ENCODE measurements around the gene ATXN10.
A peak's percentile ranks its signal among the peaks of the same experiment; 100 is the strongest.
"Not testable (repeated sequence)": the region's sequence is repeated elsewhere in the genome, so short reads cannot be mapped to it uniquely, and the experiment has no call there.

Gene ATXN10

DNA sequence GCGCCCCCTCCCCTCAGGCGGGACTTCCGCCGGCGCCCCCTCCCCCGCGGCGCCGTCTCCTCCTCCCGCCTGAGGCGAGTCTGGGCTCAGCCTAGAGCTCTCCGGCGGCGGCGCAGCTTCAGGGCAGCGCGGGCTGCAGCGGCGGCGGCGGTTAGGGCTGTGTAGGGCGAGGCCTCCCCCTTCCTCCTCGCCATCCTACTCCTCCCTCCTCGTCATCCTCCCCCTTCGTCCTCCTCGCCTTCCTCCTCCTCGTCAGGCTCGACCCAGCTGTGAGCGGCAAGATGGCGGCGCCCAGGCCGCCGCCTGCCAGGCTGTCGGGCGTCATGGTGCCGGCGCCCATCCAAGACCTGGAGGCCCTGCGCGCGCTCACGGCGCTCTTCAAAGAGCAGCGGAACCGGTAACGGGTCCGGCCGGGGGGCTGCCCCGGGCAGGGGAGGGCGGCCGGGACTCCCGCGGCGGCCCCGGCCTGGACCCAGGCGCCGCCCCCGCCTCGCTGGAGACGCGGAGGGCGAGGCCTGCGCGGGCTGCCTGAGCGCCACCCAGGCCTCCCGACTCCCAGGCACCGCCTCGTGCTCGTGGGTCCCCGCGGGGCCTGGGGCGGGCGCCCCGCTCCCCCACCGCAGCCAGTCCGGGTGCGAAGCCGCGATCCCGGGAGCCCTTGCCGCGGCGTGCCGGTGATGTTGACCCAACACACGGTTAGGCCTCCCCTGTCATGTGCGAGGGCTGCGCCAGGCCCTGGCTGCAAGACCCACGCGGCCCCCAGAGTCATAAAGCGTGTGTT lies at the start of gene ATXN10:
Gene ATXN10, plus strand, starts transcription at position 52 of the 781 bp plus-strand sequence. Its CDS starts 230 bp downstream, at position 282.
- peak; percentile 80 for DNase-seq (ENCODE audit: low spot score)

DNA sequence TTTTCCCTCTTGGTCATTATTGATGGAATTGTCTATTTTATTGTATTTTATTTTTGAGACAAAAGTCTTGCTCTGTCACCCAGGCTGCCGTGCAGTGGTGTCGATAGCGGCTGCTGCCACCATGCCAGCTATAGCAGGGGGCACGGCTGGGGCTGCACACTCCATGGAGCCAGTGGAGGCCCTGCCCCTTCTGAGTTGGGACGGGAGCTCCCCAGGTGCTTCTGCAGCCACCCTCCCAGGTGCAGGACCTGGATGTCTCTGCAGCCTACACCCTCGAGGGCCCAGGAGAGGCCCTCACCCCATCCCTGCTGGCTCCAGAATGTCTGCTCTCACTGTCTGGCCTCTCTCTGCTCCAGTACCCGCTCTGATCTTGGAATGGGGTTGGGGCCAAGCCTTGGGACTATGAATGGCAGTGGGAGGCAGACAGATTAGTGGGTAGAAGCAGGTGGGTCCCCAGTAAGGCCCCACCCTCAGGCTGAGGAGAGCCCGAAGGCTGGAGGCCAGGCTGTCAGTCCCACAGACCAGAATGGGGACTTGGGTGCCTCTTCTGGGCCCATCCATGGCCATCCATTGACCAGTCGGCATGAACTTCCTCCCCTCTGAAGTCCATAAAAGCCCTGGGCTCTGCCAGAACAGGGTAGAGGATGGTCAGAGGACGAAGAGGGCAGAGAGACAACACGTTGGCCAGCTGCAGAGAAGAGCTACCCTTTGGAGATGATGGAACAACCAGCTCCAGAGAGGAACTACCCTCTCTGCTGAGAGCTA lies 49.6 kb upstream of the ATXN10 start:
- DNase-seq (ENCODE audit: low spot score), result no peak

DNA sequence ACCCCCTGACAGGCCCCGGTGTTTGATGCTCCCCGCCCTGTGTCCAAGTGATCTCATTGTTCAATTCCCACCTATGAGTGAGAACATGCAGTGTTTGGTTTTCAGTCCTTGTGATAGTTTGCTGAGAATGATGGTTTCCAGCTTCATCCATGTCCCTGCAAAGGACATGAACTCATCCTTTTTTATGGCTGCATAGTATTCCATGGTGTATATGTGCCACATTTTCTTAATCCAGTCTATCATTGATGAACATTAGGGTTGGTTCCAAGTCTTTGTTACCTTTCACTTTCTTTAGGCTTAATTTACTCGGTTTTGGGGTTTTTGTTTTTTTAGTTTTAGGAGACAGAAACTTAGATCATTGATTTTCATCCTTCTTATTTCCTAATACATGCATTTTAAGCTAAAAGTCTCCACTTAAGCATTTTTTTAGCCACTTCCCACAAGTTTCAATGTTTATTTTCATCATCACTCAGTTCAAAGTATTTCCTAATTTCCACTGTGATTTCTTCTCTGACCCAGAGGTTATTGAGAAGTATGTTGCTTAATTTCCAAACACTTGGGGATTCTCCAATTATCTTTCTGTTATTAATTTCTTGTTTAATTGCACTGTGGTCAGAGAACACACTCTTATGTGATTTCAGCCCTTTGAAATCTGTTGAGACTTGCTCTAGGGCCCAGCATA lies 48.0 kb upstream of the ATXN10 start:
- DNase-seq (ENCODE audit: low spot score), result not testable (repeated sequence)

DNA sequence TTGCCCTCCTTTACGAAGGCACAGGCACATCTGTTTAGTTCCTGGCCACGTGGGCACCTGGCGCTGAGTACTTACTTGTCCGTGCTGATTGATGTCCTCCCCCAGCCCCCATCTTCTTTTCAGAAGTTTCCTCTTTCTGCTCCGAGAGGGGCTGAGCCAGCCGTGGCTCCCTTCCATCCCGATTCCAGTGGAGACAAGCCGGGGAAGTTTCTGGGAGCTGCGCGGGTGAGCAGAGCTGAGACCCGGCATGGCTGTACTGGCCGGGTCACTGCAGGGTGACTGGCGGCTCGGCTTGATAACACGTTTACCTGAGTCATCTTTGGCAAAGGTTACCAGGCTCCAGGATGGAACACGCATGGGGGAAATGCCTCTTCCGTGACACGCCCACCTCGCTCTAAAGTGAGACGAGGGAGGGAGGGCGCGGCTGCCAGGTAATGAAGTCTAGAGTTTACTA lies 45.4 kb upstream of the ATXN10 start:
- DNase-seq (ENCODE audit: low spot score), result no peak

DNA sequence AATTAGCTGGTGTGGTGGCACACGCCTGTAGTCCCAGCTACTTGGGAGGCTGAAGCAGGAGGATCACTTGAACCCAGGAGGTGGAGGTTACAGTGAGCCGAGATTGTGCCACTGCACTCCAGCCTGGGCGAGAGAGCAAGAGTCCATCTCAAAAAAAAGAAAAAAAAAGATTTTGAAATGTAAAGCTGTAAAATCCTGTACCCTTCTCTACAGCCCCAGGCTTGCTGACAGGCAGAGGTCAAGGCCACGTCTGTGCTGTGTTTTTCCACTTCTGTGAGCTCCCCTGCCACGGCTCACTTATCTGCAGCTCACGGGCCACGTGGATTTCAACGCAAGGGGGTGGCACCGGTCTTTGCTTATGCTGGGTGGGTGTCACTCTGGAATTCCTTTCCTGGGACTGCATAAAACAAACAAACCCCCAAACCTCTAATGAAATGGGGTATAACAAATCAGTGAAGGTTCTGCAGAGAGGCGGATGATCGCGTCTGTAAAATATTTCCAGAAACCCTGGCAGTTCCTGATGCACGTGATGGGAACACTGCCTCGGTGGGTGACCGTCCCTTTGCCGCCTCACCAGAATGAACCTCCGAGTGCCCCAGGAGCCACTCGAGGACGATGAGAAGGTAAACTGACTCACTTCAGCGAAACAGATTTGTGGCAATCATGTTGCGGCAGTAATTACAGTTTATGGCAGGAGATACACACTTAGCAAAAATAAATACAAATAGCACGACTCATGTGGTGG lies 44.0 kb upstream of the ATXN10 start:
- DNase-seq (ENCODE audit: low spot score), result no peak

DNA sequence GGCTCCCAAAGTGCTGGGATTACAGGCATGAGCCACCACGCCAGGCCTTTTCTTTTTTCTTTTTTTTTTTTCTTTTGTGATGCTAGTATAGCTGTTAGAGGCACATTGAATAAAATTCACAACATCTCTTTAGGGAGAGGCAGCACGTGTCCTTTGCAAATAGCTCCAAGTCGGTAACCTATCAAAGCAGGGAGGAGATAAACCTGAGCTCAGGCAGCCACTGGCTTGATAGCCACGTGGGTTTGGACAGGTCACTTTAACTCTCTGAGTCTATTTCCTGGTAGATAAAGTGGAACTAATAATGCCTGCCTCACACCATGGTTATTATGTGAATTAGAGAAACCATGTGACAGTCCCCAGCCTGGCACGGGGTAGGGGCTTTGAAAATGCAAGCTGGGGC lies 43.1 kb upstream of the ATXN10 start:
- no peak for DNase-seq (ENCODE audit: low spot score)

DNA sequence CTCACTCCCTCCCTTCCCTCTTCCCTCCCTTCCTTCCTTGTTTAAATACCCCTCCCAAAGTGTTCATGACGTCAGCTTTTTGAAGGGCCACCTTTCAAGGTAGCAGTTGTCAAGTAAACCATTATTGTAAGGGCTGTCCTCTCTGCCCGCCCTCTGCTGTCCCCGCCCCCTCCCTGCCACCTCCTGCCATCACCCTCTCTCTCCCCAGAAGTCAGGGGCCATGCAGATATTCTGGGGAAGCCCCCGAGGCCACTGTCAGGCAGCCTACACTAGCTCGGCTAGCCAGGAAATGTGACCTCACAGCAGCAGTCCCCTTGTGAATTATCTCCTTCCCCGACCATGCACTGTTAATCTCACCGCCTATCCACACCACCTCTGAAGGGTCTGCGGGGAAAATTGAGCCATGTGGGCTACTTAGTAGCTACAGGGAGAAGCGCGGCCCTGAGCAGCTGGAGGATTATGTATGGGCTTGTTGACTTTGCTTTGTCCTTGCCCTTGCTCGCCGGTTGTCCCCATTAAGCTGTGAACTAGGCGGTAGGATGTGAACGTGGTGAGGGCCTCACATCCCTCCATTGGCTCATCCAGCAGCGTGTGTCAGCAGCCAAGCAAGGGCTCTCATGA lies 42.1 kb upstream of the ATXN10 start:
- DNase-seq (ENCODE audit: low spot score), result no peak

- DNase-seq (ENCODE audit: low spot score), result no peak
Measured at GRCh38 chr22:45630436-45630835, 41.2 kb upstream of the ATXN10 start.

DNA sequence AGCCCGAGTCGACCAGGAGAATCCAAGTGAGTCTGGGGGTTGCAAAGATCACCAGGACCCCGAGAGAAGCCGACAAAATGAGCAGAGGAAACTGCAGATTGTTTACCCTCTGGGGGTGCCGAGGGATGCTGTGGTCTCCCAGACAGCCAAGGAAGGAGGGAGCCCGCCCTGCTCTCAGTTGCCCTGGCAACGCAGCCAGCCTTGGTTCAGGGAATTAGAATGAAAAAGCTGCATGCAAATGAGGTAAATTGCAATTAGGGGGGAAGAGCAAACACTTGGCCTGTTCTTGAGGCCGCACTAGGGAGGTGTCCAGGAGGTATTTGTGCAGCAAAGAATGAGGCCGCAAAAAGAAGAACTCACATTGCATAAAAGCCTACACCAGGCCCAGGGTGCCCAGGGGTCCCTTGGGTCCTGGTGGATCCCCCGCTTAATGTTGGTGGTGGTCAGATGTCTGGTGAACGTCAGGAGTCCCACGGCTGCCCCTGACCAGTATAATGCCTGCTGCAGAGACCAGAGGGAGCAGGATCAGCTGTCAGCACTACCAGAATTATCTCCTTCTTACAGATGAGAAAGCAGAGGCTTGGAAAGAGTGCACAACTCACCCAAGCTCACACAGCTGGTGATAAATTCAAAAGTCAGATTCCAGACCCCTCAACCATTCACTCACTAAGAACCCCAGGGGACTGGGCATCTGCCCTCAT lies 40.3 kb upstream of the ATXN10 start:
- DNase-seq (ENCODE audit: low spot score), result peak; percentile 7

DNA sequence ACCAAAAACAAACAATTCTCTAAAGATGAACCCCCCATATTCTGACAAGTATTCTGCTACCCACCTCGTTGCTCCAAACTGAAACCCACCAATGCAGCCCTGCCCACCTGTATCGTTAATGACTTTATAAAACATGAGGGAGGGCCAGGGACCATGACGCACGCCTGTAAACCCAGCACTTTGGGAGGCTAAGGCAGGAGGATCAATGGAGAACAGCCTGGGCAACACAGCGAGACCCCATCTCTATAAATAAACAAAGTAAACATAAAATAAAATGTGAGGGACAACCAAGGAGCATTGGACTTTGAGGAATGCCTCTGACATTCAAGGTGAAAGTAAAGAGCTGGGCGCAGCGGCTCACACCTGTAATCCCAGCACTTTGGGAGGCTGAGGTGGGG lies 39.8 kb upstream of the ATXN10 start:
- no peak for DNase-seq (ENCODE audit: low spot score)

DNA sequence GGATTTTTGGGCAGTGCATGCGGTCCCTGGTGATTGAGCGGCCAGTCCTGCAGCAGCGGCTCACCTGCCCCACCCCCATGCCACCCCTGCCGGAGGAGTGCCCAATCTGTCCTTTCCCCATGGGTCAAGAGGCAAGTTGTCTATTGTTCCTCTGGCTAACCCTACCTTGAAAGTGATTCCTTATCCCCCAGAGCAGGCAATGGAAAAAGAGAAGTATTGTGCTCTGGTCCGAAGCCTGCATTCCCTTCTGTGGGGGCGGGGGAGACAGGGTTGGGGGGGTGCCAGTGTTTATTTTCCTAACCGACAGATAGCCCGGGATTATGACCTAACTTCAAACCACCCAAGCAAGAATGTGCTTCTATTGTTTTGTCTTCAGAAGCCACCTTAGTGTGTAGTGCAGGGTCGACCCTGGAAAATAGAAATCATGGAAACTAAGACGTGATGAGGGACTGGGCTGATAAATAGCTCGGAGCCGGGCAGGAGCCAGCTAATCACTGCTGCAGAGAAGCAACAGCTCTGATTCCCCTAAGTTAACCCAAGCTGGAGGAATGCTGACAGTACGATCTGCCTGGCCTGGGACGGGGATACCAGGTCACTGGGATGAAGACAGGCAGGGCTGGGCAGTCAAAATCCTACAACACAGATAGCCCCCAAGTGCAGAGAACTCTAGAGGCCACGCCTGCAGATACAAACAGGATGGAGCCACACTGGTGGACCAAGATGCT lies 38.7 kb upstream of the ATXN10 start:
- DNase-seq (ENCODE audit: low spot score), result no peak

DNA sequence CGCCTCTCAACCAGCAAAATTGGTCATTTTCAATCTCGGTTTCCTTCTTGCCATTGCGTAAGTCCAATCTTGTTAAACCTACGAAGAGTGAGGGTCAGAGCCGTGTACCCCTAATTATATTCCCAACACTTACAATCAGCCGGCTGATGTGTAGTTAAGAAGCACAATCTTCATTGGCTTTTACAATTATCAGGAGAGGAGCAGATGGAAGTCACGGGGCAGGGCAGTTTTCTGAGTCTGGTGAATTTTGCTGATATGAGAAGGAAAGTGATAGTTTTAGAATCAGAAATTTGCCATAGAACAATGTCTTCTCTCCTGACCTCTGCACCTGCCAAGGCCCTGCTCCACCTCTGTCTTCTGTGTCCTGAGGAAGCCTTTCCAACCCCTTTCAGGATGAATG lies 35.0 kb upstream of the ATXN10 start:
- DNase-seq (ENCODE audit: low spot score), result no peak

DNA sequence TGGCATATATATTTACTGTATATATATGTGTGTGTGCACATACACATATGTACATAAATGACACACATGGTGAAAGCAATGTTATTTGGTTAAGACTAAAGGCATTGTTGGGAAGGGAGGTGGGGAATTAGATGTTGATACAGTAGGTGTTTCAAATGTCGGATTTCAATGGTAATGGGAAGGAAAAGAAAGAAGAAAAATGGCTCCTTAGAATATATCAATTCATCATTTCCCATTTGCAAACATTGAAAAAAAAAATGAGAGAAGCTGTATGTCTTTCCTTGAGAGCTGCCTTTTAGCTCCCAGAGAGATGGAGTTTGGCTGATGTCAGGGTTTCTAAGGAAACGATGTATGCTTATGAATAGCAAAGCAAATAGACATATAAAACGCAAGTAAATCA lies 33.4 kb upstream of the ATXN10 start:
- no peak for DNase-seq (ENCODE audit: low spot score)

- DNase-seq (ENCODE audit: low spot score), result no peak
Measured at GRCh38 chr22:45638834-45639746, 32.5 kb upstream of the ATXN10 start.

DNA sequence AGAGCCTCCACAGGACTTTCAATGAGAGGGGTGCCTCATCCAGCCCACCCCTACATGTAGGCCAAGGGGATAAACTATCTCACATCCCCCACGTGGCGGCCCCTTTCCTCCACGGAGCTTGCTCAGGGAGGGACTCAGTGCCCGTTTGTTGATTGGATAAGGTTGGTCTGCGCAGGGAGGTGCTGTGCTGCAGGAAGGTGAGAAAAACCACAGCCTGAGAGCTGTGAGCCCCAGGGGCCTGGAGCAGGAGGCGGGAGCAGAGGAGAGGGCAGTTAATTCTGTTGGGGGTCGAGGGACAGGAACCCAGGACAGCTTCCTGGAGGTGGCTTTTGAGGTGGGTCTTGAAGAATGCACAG lies 31.9 kb upstream of the ATXN10 start:
- DNase-seq (ENCODE audit: low spot score), result no peak

- no peak for DNase-seq (ENCODE audit: low spot score)
Measured at GRCh38 chr22:45640291-45640940, 31.2 kb upstream of the ATXN10 start.

- no peak for DNase-seq (ENCODE audit: low spot score)
Measured at GRCh38 chr22:45640941-45641621, 30.6 kb upstream of the ATXN10 start.

GRCh38 chr22:45642986-45643385 lies 28.6 kb upstream of the ATXN10 start:
- DNase-seq (ENCODE audit: low spot score), result no peak
